SU-DHL-6 (cell line): ENCODE results near the gene RPGRIP1L.

Experiments
- H2AFZ ChIP-seq: fragments of 200-600 bp; sonication (generic); 2 replicates; pipeline ENCODE4 v1.6.1; 2014; ENCODE audit warnings: low read depth, mild to moderate bottlenecking, moderate library complexity, mixed read lengths, antibody characterized with exemption, low read length; ENCODE audit not compliant: severe bottlenecking
- H3F3A ChIP-seq: fragments of 200-600 bp; shearing (Covaris generic); 2 replicates; pipeline ENCODE4 v1.6.0; 2016; ENCODE audit warnings: antibody characterized with exemption, mild to moderate bottlenecking; ENCODE audit not compliant: insufficient read depth
- H3K27ac ChIP-seq: fragments of 200-600 bp; sonication (generic); 2 replicates; pipeline ENCODE4 v1.5.1; 2016; ENCODE audit warnings: low read depth, mild to moderate bottlenecking, low read length, moderate library complexity, mixed read lengths
- H3K27me3 ChIP-seq: fragments of 200-600 bp; sonication (generic), shearing (Covaris generic); 2 replicates; pipeline ENCODE4 v1.6.0; 2014; ENCODE audit warnings: mild to moderate bottlenecking, low read length
- H3K36me3 ChIP-seq: fragments of 200-600 bp; sonication (generic); 2 replicates; pipeline ENCODE4 v1.6.1; 2014; ENCODE audit warnings: mild to moderate bottlenecking, low read length, mixed read lengths
- H3K4me2 ChIP-seq: fragments of 300-600, 200-600 bp; shearing (Covaris generic), sonication (generic); 2 replicates; pipeline ENCODE4 v1.6.0; 2014; ENCODE audit warnings: low read length, low read depth, mild to moderate bottlenecking; ENCODE audit not compliant: poor library complexity, severe bottlenecking
- H3K4me3 ChIP-seq: fragments of 200-600 bp; sonication (generic); 2 replicates; pipeline ENCODE4 v1.5.1; 2014; ENCODE audit warnings: antibody characterized with exemption, low read length, mild to moderate bottlenecking, mixed read lengths; ENCODE audit not compliant: insufficient read depth, poor library complexity, severe bottlenecking
- H3K79me2 ChIP-seq: fragments of 200-600 bp; sonication (generic); 2 replicates; pipeline ENCODE4 v1.6.1; 2014; ENCODE audit warnings: mild to moderate bottlenecking, low read length, moderate library complexity; ENCODE audit not compliant: insufficient read depth
- H3K9ac ChIP-seq: fragments of 200-600 bp; sonication (generic); 2 replicates; pipeline ENCODE4 v1.7.0; 2014; ENCODE audit warnings: mild to moderate bottlenecking, low read length
- H3K9me2 ChIP-seq: fragments of 200-600 bp; sonication (generic); replicated peaks from 2 replicates; pipeline ENCODE4 v1.6.1; 2014; ENCODE audit warnings: low read length; ENCODE audit not compliant: insufficient read depth
- H3K9me3 ChIP-seq: fragments of 200-600 bp; sonication (generic); 2 replicates; pipeline ENCODE4 v1.6.1; 2014; ENCODE audit warnings: low read length, mixed read lengths; ENCODE audit not compliant: insufficient read depth
- H4K20me1 ChIP-seq: fragments of 200-600 bp; sonication (generic); 2 replicates; pipeline ENCODE4 v1.6.1; 2014; ENCODE audit warnings: low read depth, mild to moderate bottlenecking, antibody characterized with exemption, low read length, moderate library complexity, mixed read lengths
- CTCF ChIP-seq: fragments of 200-600 bp; sonication (generic); IDR thresholded peaks from one replicate; pipeline ENCODE4 v1.5.1; 2017; ENCODE audit warnings: antibody characterized with exemption, mild to moderate bottlenecking, low read length, moderate library complexity; ENCODE audit not compliant: insufficient read depth, poor library complexity, severe bottlenecking
- EZH2phosphoT487 ChIP-seq: fragments of 200-600 bp; sonication (generic), shearing (Covaris generic); conservative IDR thresholded peaks from 2 replicates; pipeline ENCODE4 v1.6.1; 2018; ENCODE audit warnings: mild to moderate bottlenecking, antibody characterized with exemption, low read length, moderate library complexity, mixed read lengths

RPGRIP1L gene

GRCh38 chr16:53681354-53681753 lies 22.3 kb downstream of the RPGRIP1L start:
- H3K27ac ChIP-seq: no peak overlapping the region
- no peaks in the 10 kb centered on the region for H3K36me3 ChIP-seq
- no peak overlapping the region for H2AFZ ChIP-seq
- no peaks in the 10 kb centered on the region for H4K20me1 ChIP-seq
- no peak for TF ChIP-seq CTCF
- no peak for TF ChIP-seq EZH2phosphoT487
- no peaks in the 10 kb centered on the region for H3K79me2 ChIP-seq
- no peaks in the 10 kb centered on the region for H3K27me3 ChIP-seq
- no peak overlapping the region for H3K4me3 ChIP-seq
- no peaks in the 10 kb centered on the region for H3F3A ChIP-seq
- no peak overlapping the region for H3K4me2 ChIP-seq
- H3K9me3 ChIP-seq: no peaks in the 10 kb centered on the region
- no peaks in the 10 kb centered on the region for H3K9me2 ChIP-seq
- H3K9ac ChIP-seq: no peak overlapping the region

- Histone ChIP-seq H3K36me3 (no peaks in the 10 kb centered on the region), H3K4me3 (no peak overlapping the region), H3K27me3 (no peaks in the 10 kb centered on the region), H3K9me3 (no peaks in the 10 kb centered on the region), H3K9me2 (no peaks in the 10 kb centered on the region), H4K20me1 (no peaks in the 10 kb centered on the region), H3K9ac (no peak overlapping the region), H3K27ac (no peak overlapping the region), H3F3A (no peaks in the 10 kb centered on the region), H2AFZ (no peak overlapping the region), H3K79me2 (no peaks in the 10 kb centered on the region), H3K4me2 (no peak overlapping the region)
- TF ChIP-seq EZH2phosphoT487: no peak
- TF ChIP-seq CTCF: no peak
Observed at GRCh38 chr16:53680756-53681155, 22.9 kb downstream of the RPGRIP1L start.

GRCh38 chr16:53678756-53679343 lies 24.8 kb downstream of the RPGRIP1L start:
- no peaks in the 10 kb centered on the region for H3K79me2 ChIP-seq
- H3K9ac ChIP-seq: no peak overlapping the region
- no peak overlapping the region for H2AFZ ChIP-seq
- H3K4me2 ChIP-seq: no peak overlapping the region
- no peaks in the 10 kb centered on the region for H3K9me2 ChIP-seq
- no peak overlapping the region for H3K27ac ChIP-seq
- H3K27me3 ChIP-seq: no peaks in the 10 kb centered on the region
- no peaks in the 10 kb centered on the region for H4K20me1 ChIP-seq
- no peaks in the 10 kb centered on the region for H3K9me3 ChIP-seq
- H3K4me3 ChIP-seq: no peak overlapping the region
- TF ChIP-seq EZH2phosphoT487 (no peak), CTCF (no peak)
- H3F3A ChIP-seq: no peaks in the 10 kb centered on the region
- no peaks in the 10 kb centered on the region for H3K36me3 ChIP-seq
